SK-N-SH treated with all-trans-retinoic acid at 6 μM for 48 hours (cell line): Measurements from ENCODE around the gene FNBP1L.

Experiments used
- CREB5 ChIP-seq: fragments of 250-450 bp; sonication (Bioruptor Pico); IDR thresholded peaks from 2 replicates; pipeline ENCODE4 v1.5.1; 2020; ENCODE audit warnings: low read depth, mild to moderate bottlenecking, moderate library complexity
- ESRRG ChIP-seq: fragments of 250-450 bp; sonication (Bioruptor Pico); IDR thresholded peaks from 2 replicates; pipeline ENCODE4 v1.6.1; 2021; ENCODE audit warnings: mild to moderate bottlenecking
- OSR1 ChIP-seq: fragments of 250-450 bp; sonication (Bioruptor Pico); IDR thresholded peaks from 2 replicates; pipeline ENCODE4 v1.8.0; 2022; ENCODE audit warnings: moderate library complexity, mild to moderate bottlenecking, inconsistent platforms
- PATZ1 ChIP-seq: fragments of 250-450 bp; sonication (Bioruptor Pico); IDR thresholded peaks from 2 replicates; pipeline ENCODE4 v1.8.0; 2020; ENCODE audit warnings: mild to moderate bottlenecking, moderate library complexity, borderline replicate concordance
- RARB ChIP-seq: fragments of 250-450 bp; sonication (Bioruptor Pico); IDR thresholded peaks from 2 replicates; pipeline ENCODE4 v1.8.0; 2021; ENCODE audit warnings: mild to moderate bottlenecking, moderate library complexity
- TCF4 ChIP-seq: fragments of 250-450 bp; sonication (Bioruptor Pico); IDR thresholded peaks from 2 replicates; pipeline ENCODE4 v1.8.0; 2021; ENCODE audit warnings: mild to moderate bottlenecking, moderate library complexity, borderline replicate concordance
- ZFP30 ChIP-seq: fragments of 450-650 bp; formaldehyde crosslinking; IDR thresholded peaks from 2 replicates; pipeline ENCODE4 v1.5.0; 2022; ENCODE audit warnings: mild to moderate bottlenecking, moderate library complexity

GRCh38 chr1:93519199-93519829, 71.4 kb downstream of the FNBP1L start:
- TF ChIP-seq TCF4 (no peak), RARB (CRISPR knock-in tag) (no peak), PATZ1 (CRISPR knock-in tag) (no peak), ESRRG (no peak), CREB5 (CRISPR knock-in tag) (no peak), OSR1 (no peak), ZFP30 (CRISPR knock-in tag) (no peak)
